GM23338 (cell line): ENCODE results near the gene TCN2. TPM values are rescaled to one million over a fixed set of nuclear protein-coding genes. Genes with fewer than 3 reads are reported as not detected.

Experiments used
- ATAC-seq: fragments of 200-7000 bp; cut with Tn5 transposase; 3 replicates; pipeline ENCODE4 v1.9.1; 2020
- DNase-seq: peaks from one replicate; pipeline ENCODE4 v3.0.0-alpha.2; 2015; ENCODE audit warnings: low spot score
- H2AFZ ChIP-seq: fragments of 200-600 bp; sonication (generic); 2 replicates; pipeline ENCODE4 v1.8.0; 2016; ENCODE audit warnings: antibody characterized with exemption, mild to moderate bottlenecking, moderate library complexity
- H3F3A ChIP-seq: fragments of 200-600 bp; sonication (generic); replicated peaks from 2 replicates; pipeline ENCODE4 v1.8.0; 2017; ENCODE audit warnings: antibody characterized with exemption, mixed run types, low read depth
- H3K27ac ChIP-seq: fragments of 200-600 bp; sonication (generic); 2 replicates; pipeline ENCODE4 v1.6.1; 2016; ENCODE audit warnings: low read depth
- H3K27me3 ChIP-seq: fragments of 200-600 bp; sonication (generic); 2 replicates; pipeline ENCODE4 v1.8.0; 2016; ENCODE audit warnings: mild to moderate bottlenecking, mixed run types, moderate library complexity; ENCODE audit not compliant: insufficient read depth
- H3K36me3 ChIP-seq: fragments of 200-600 bp; sonication (generic); 2 replicates; pipeline ENCODE4 v1.8.0; 2016; ENCODE audit warnings: mild to moderate bottlenecking; ENCODE audit not compliant: insufficient read depth
- H3K4me1 ChIP-seq: fragments of 200-600 bp; sonication (generic); 2 replicates; pipeline ENCODE4 v1.8.0; 2016; ENCODE audit warnings: mild to moderate bottlenecking, moderate library complexity; ENCODE audit not compliant: insufficient read depth
- H3K4me2 ChIP-seq: fragments of 200-600 bp; sonication (generic); 2 replicates; pipeline ENCODE4 v1.7.1; 2017; ENCODE audit warnings: mixed run types
- H3K4me3 ChIP-seq: fragments of 200-600 bp; sonication (generic); 2 replicates; pipeline ENCODE4 v1.6.1; 2016; ENCODE audit warnings: mixed run types
- H3K79me2 ChIP-seq: fragments of 200-600 bp; sonication (generic); replicated peaks from 2 replicates; pipeline ENCODE4 v1.8.0; 2017; ENCODE audit warnings: mild to moderate bottlenecking; ENCODE audit not compliant: insufficient read depth
- H3K9me2 ChIP-seq: fragments of 200-600 bp; sonication (generic); 2 replicates; pipeline ENCODE4 v1.8.0; 2017; ENCODE audit not compliant: insufficient read depth
- H4K20me1 ChIP-seq: fragments of 200-600 bp; sonication (generic); replicated peaks from 2 replicates; pipeline ENCODE4 v1.8.0; 2017; ENCODE audit warnings: mild to moderate bottlenecking; ENCODE audit not compliant: insufficient read depth
- H3K27ac Mint-ChIP-seq: 2 replicates; pipeline ENCODE4 v1.8.0; 2020; ENCODE audit warnings: inconsistent platforms, mild to moderate bottlenecking, moderate library complexity, mixed read lengths
- H3K27me3 Mint-ChIP-seq: 3 replicates; pipeline ENCODE4 v1.8.0; 2022; ENCODE audit warnings: low read depth, mild to moderate bottlenecking, moderate library complexity, mixed read lengths, inconsistent platforms; ENCODE audit not compliant: insufficient read depth, poor library complexity
- H3K36me3 Mint-ChIP-seq: 3 replicates; pipeline ENCODE4 v1.8.0; 2021; ENCODE audit warnings: low read depth, mild to moderate bottlenecking, inconsistent platforms, moderate library complexity, mixed read lengths
- H3K4me1 Mint-ChIP-seq: 3 replicates; pipeline ENCODE4 v1.8.0; 2020; ENCODE audit warnings: mild to moderate bottlenecking, inconsistent platforms, mixed read lengths
- H3K4me3 Mint-ChIP-seq: 3 replicates; pipeline ENCODE4 v1.8.0; 2021; ENCODE audit warnings: moderate library complexity, mild to moderate bottlenecking, inconsistent platforms, mixed read lengths
- H3K9me3 Mint-ChIP-seq: 3 replicates; pipeline ENCODE4 v1.8.0; 2020; ENCODE audit warnings: moderate library complexity, mild to moderate bottlenecking, inconsistent platforms, mixed read lengths
- CREB1 ChIP-seq: fragments of 250-450 bp; sonication (Bioruptor Pico); IDR thresholded peaks from 2 replicates; pipeline ENCODE4 v1.5.0; 2020; ENCODE audit warnings: low read depth, mild to moderate bottlenecking, moderate library complexity
- EZH2 ChIP-seq: fragments of 200-600 bp; sonication (generic); IDR thresholded peaks from one replicate; pipeline ENCODE4 v1.8.0; 2017; ENCODE audit warnings: antibody characterized with exemption, mild to moderate bottlenecking, low read depth; ENCODE audit not compliant: unreplicated experiment
- EZH2phosphoT487 ChIP-seq: fragments of 200-600 bp; sonication (generic); IDR thresholded peaks from one replicate; pipeline ENCODE4 v1.8.1; 2018; ENCODE audit warnings: antibody characterized with exemption; ENCODE audit not compliant: unreplicated experiment
- JUNB ChIP-seq: IDR thresholded peaks from one replicate; pipeline ENCODE4 v1.6.1; 2016; ENCODE audit warnings: antibody characterized with exemption; ENCODE audit not compliant: unreplicated experiment
- STAT1 ChIP-seq: IDR thresholded peaks from one replicate; pipeline ENCODE4 v1.6.1; 2016; ENCODE audit warnings: antibody characterized with exemption; ENCODE audit not compliant: unreplicated experiment
- ZNF331 ChIP-seq: fragments of 250-450 bp; sonication (Bioruptor Pico); IDR thresholded peaks from 2 replicates; pipeline ENCODE4 v1.5.0; 2020; ENCODE audit warnings: low read depth, mild to moderate bottlenecking, moderate library complexity
- polyA plus RNA-seq: library from polyadenylated mRNA; unstranded; fragments of >200 nt; fragmentation: Nextera tagmentation; extraction: Ambion mirVana; gene quantifications from 2 replicates; pipeline ENCODE4 v1.2.1, GENCODE V29; 2016
- total RNA-seq: library from RNA; depleted of rRNA; stranded (reverse); fragments of >200 nt; shearing (Covaris generic); gene quantifications from 2 replicates; pipeline ENCODE4 v1.2.3, GENCODE V29; 2014
- TF ChIP-seq, protein P1 (sequence below), 2 experiments: fragments of 200-600 bp in 1 of 2; sonication (generic) in 1 of 2; conservative IDR thresholded peaks; 2 replicates each; pipeline versions ENCODE4 v1.5.1 to v1.6.1; 2016 to 2017; ENCODE audit warnings: antibody characterized with exemption in 2 of 2, low read depth in 2 of 2, mild to moderate bottlenecking in 2 of 2, moderate library complexity in 1 of 2
- TF ChIP-seq, protein P2 (sequence below): fragments of 250-450 bp; sonication (Bioruptor Pico); IDR thresholded peaks from 2 replicates; pipeline ENCODE4 v1.5.0; 2020; ENCODE audit warnings: mild to moderate bottlenecking, moderate library complexity

Gene TCN2
- total and polyA plus RNA-seq, 2 experiments from 2014 or later = 12.9 to 38.1 TPM

DNA sequence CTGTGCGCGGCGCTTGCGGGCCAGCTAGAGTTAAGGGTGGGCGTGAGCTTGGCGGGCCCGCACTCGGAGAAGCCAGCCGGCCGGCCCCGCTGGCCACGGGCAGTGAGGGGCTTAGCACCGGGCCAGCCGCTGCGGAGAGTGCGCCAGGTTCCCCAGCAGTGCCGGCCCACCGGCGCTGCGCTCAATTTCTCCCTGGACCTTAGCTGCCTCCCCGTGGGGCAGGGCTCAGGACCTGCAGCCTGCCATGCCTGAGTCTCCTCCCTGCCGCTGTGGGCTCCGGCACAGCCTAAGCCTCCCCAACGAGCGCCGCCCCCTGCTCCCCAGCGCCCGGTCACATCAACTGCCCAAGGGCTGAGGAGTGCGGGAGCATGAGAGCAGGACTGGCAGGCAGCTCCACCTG lies 10.1 kb upstream of the TCN2 start:
- no peaks in the 10 kb centered on the region for H3F3A ChIP-seq
- H3K27ac ChIP-seq = no peak overlapping the region
- TF ChIP-seq STAT1 = no peak
- Mint-ChIP-seq H3K27me3 (no peaks in the 10 kb centered on the region), H3K4me1 (no peaks in the 10 kb centered on the region), H3K27ac (no peak overlapping the region), H3K36me3 (no peaks in the 10 kb centered on the region; the same call in 2 of the 3 replicates), H3K4me3 (no peak overlapping the region), H3K9me3 (peaks cover 7% of the 10 kb centered on the region; the same call in 2 of the 3 replicates)
- H3K4me2 ChIP-seq = peak overlapping the region; percentile 64
- DNase-seq (peak; percentile 58), ATAC-seq (peak; percentile 35)
- H3K4me3 ChIP-seq = peak overlapping the region; percentile 47; the same call in 1 of the 2 replicates
- no peaks in the 10 kb centered on the region for H3K9me2 ChIP-seq
- H3K4me1 ChIP-seq = no peaks in the 10 kb centered on the region
- no peaks in the 10 kb centered on the region for H3K79me2 ChIP-seq
- H4K20me1 ChIP-seq = no peaks in the 10 kb centered on the region
- no peaks in the 10 kb centered on the region for H3K36me3 ChIP-seq
- H2AFZ ChIP-seq = peak overlapping the region; percentile 63; the same call in 1 of the 2 replicates
- H3K27me3 ChIP-seq = peaks cover 8% of the 10 kb centered on the region; the same call in 1 of the 2 replicates

DNA sequence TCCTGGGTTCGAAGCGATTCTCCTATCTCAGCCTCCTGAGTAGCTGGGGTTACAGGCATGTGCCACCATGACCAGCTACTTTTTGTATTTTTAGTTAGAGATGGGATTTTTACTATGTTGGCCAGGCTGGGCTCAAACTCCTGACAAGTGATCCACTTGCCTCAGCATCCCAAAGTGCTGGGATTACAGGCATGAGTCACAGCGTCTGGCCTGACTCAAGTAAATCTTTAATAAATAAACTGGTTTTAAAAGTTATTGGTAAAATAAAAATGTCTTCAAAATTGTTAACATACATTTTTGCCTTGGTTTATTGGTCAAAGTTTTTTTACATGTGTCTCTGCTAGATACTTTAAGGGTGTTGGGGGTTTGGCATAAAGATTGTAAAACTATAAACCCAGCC lies 8.0 kb upstream of the TCN2 start:
- no peaks in the 10 kb centered on the region for H3K36me3 ChIP-seq
- no peak for ATAC-seq
- no peak overlapping the region for H3K4me2 ChIP-seq
- no peaks in the 10 kb centered on the region for H3K79me2 ChIP-seq
- peaks cover 7% of the 10 kb centered on the region; the same call in 2 of the 3 replicates for H3K9me3 Mint-ChIP-seq
- peaks cover 1% of the 10 kb centered on the region for H3K27me3 Mint-ChIP-seq
- H3K36me3 Mint-ChIP-seq = no peaks in the 10 kb centered on the region; the same call in 2 of the 3 replicates
- H3K4me1 ChIP-seq = no peaks in the 10 kb centered on the region
- H4K20me1 ChIP-seq = no peaks in the 10 kb centered on the region
- H2AFZ ChIP-seq = no peak overlapping the region
- no peak for DNase-seq
- TF ChIP-seq, protein P1, sequence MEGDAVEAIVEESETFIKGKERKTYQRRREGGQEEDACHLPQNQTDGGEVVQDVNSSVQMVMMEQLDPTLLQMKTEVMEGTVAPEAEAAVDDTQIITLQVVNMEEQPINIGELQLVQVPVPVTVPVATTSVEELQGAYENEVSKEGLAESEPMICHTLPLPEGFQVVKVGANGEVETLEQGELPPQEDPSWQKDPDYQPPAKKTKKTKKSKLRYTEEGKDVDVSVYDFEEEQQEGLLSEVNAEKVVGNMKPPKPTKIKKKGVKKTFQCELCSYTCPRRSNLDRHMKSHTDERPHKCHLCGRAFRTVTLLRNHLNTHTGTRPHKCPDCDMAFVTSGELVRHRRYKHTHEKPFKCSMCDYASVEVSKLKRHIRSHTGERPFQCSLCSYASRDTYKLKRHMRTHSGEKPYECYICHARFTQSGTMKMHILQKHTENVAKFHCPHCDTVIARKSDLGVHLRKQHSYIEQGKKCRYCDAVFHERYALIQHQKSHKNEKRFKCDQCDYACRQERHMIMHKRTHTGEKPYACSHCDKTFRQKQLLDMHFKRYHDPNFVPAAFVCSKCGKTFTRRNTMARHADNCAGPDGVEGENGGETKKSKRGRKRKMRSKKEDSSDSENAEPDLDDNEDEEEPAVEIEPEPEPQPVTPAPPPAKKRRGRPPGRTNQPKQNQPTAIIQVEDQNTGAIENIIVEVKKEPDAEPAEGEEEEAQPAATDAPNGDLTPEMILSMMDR (conservative IDR thresholded peaks at IDR 0.05; ENCODE audit: low read depth in 2 of 2) = no peak
- no peak for TF ChIP-seq EZH2phosphoT487
- TF ChIP-seq EZH2 = no peak
- no peak for TF ChIP-seq ZNF331 (CRISPR knock-in tag)
- TF ChIP-seq CREB1 (CRISPR knock-in tag) = no peak
- no peak for TF ChIP-seq JUNB
- H3K9me2 ChIP-seq = no peaks in the 10 kb centered on the region
- no peak overlapping the region for H3K4me3 Mint-ChIP-seq
- H3F3A ChIP-seq = no peaks in the 10 kb centered on the region; the same call in 1 of the 2 replicates
- H3K4me1 Mint-ChIP-seq = no peaks in the 10 kb centered on the region
- H3K27ac Mint-ChIP-seq = no peak overlapping the region
- no peak overlapping the region for H3K27ac ChIP-seq
- no peaks in the 10 kb centered on the region for H3K27me3 ChIP-seq
- H3K4me3 ChIP-seq = no peak overlapping the region

DNA sequence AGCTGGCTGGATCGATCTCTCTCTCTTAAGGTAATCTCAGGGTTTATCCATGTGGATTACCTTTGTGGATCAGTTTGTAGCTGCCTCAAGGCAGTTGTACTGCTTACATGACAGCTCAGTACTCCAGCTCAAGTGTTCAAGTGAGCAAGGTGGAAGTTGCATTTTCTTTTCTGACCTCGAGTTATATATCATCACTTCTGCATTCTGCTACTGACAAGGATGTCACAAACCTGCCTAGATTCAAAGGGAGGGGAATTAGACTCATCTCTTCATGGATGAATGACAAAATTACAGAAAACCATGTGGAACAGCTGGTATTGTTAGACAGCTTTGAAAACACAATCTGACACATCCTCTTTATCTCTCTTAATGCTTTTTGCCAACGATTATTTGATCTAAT lies 6.1 kb upstream of the TCN2 start:
- Histone ChIP-seq H3K79me2 (no peaks in the 10 kb centered on the region), H3K27ac (no peak overlapping the region), H3K27me3 (no peaks in the 10 kb centered on the region), H4K20me1 (no peaks in the 10 kb centered on the region), H3K9me2 (no peaks in the 10 kb centered on the region), H3F3A (peaks cover 4% of the 10 kb centered on the region; the same call in 1 of the 2 replicates), H2AFZ (no peak overlapping the region), H3K4me1 (peaks cover 9% of the 10 kb centered on the region), H3K36me3 (no peaks in the 10 kb centered on the region), H3K4me3 (no peak overlapping the region), H3K4me2 (no peak overlapping the region)
- H3K27ac Mint-ChIP-seq = no peak overlapping the region
- H3K27me3 Mint-ChIP-seq = peaks cover 1% of the 10 kb centered on the region
- DNase-seq (no peak), ATAC-seq (no peak)
- no peak overlapping the region for H3K4me3 Mint-ChIP-seq
- peaks cover 9% of the 10 kb centered on the region for H3K4me1 Mint-ChIP-seq
- H3K36me3 Mint-ChIP-seq = no peaks in the 10 kb centered on the region; the same call in 2 of the 3 replicates
- H3K9me3 Mint-ChIP-seq = peaks cover 6% of the 10 kb centered on the region; the same call in 2 of the 3 replicates
- TF ChIP-seq EZH2 = no peak
- TF ChIP-seq, protein P2, sequence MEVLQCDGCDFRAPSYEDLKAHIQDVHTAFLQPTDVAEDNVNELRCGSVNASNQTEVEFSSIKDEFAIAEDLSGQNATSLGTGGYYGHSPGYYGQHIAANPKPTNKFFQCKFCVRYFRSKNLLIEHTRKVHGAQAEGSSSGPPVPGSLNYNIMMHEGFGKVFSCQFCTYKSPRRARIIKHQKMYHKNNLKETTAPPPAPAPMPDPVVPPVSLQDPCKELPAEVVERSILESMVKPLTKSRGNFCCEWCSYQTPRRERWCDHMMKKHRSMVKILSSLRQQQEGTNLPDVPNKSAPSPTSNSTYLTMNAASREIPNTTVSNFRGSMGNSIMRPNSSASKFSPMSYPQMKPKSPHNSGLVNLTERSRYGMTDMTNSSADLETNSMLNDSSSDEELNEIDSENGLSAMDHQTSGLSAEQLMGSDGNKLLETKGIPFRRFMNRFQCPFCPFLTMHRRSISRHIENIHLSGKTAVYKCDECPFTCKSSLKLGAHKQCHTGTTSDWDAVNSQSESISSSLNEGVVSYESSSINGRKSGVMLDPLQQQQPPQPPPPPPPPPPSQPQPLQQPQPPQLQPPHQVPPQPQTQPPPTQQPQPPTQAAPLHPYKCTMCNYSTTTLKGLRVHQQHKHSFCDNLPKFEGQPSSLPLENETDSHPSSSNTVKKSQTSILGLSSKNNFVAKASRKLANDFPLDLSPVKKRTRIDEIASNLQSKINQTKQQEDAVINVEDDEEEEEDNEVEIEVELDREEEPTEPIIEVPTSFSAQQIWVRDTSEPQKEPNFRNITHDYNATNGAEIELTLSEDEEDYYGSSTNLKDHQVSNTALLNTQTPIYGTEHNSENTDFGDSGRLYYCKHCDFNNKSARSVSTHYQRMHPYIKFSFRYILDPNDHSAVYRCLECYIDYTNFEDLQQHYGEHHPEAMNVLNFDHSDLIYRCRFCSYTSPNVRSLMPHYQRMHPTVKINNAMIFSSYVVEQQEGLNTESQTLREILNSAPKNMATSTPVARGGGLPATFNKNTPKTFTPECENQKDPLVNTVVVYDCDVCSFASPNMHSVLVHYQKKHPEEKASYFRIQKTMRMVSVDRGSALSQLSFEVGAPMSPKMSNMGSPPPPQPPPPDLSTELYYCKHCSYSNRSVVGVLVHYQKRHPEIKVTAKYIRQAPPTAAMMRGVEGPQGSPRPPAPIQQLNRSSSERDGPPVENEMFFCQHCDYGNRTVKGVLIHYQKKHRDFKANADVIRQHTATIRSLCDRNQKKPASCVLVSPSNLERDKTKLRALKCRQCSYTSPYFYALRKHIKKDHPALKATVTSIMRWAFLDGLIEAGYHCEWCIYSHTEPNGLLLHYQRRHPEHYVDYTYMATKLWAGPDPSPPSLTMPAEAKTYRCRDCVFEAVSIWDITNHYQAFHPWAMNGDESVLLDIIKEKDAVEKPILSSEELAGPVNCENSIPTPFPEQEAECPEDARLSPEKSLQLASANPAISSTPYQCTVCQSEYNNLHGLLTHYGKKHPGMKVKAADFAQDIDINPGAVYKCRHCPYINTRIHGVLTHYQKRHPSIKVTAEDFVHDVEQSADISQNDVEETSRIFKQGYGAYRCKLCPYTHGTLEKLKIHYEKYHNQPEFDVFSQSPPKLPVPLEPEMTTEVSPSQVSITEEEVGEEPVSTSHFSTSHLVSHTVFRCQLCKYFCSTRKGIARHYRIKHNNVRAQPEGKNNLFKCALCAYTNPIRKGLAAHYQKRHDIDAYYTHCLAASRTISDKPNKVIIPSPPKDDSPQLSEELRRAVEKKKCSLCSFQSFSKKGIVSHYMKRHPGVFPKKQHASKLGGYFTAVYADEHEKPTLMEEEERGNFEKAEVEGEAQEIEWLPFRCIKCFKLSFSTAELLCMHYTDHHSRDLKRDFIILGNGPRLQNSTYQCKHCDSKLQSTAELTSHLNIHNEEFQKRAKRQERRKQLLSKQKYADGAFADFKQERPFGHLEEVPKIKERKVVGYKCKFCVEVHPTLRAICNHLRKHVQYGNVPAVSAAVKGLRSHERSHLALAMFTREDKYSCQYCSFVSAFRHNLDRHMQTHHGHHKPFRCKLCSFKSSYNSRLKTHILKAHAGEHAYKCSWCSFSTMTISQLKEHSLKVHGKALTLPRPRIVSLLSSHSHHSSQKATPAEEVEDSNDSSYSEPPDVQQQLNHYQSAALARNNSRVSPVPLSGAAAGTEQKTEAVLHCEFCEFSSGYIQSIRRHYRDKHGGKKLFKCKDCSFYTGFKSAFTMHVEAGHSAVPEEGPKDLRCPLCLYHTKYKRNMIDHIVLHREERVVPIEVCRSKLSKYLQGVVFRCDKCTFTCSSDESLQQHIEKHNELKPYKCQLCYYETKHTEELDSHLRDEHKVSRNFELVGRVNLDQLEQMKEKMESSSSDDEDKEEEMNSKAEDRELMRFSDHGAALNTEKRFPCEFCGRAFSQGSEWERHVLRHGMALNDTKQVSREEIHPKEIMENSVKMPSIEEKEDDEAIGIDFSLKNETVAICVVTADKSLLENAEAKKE (CRISPR knock-in tag) = no peak
- TF ChIP-seq STAT1 = no peak
